ENCODE measurements around the gene KLHL11. TPM values are rescaled to one million over a fixed set of nuclear protein-coding genes. Genes with fewer than 3 reads are reported as not detected.
"Not testable (repeated sequence)": the region's sequence is repeated elsewhere in the genome, so short reads cannot be mapped to it uniquely, and the experiment has no call there.

Gene KLHL11
- total and polyA plus RNA-seq, 9 of the 15 experiments (the other 6 are each of a cell fraction or from before 2014, with no cell fraction given), result 0.20 to 17.0 (median 10.3) TPM

- Histone ChIP-seq H3K4me3 (peak overlapping the region; percentile 77), H3K36me3 (ENCODE audit: control insufficient read depth, insufficient read depth, low read length) (peaks cover 36% of the 10 kb centered on the region; the same call in 2 of the 3 replicates), H3K27me3 (ENCODE audit: control insufficient read depth in 2 of 2, insufficient read depth in 2 of 2, low read length in 2 of 2) (no peaks in the 10 kb centered on the region), H2AFZ (ENCODE audit: low read depth, low read length) (peak overlapping the region; percentile 91), H3K4me1 (replicated peaks in 1 of 2; ENCODE audit: control insufficient read depth in 2 of 2, insufficient read depth in 2 of 2, low read length in 2 of 2) (peaks cover 7 to 15% of the 10 kb centered on the region in 2 experiments; a peak in 4 of 5 replicates), H4K20me1 (replicated peaks; ENCODE audit: control insufficient read depth, insufficient read depth, low read length) (no peaks in the 10 kb centered on the region), H3K9me1 (ENCODE audit: control insufficient read depth, insufficient read depth, low read length) (no peaks in the 10 kb centered on the region), H3K9me3 (replicated peaks; ENCODE audit: control insufficient read depth, insufficient read depth, low read depth, low read length) (no peaks in the 10 kb centered on the region), H3K79me2 (ENCODE audit: control insufficient read depth, insufficient read depth, low read length) (peaks cover 17% of the 10 kb centered on the region), H3K4me2 (ENCODE audit: insufficient read depth, low read length) (peak overlapping the region; percentile 89), H3K9ac (ENCODE audit: insufficient read depth in 1 of 2, low read depth in 2 of 2, low read length in 2 of 2) (peak overlapping the region; percentile 72 to 96), H3K27ac (ENCODE audit: extremely low read depth, low read depth, low read length) (peak overlapping the region; percentile 56; the same call in 2 of the 3 replicates)
- WGBS (ENCODE audit: insufficient coverage, low coverage, missing lambda C conversion rate), result 11% methylated on average over 13 of the region's 13 CpGs
- POLR2A ChIA-PET, result interaction anchor here (0.6 to 2.1 kb wide), 3 partner anchors 12 to 147 kb away, joined by 3 to 4 read pairs (median 3); no protein-coding TSS in a partner anchor
- DNase-seq (ENCODE audit: extremely low read depth in 1 of 4, low spot score in 3 of 4), result peak in 1 of 4 experiments; percentile 54
- ATAC-seq, result peak; percentile 61
- CTCF ChIA-PET (ENCODE audit: low intra/inter-chr PET ratio), result no interaction called here
- in situ Hi-C loops (cut with MboI) (no loop called here), intact Hi-C loops (cut with micrococcal nuclease) (no loop called here)
- FAIRE-seq, result no peak
- no peak for TF ChIP-seq MTF1 (CRISPR knock-in tag; IDR thresholded peaks at IDR 0.05; ENCODE audit: borderline replicate concordance)
- TF ChIP-seq CEBPB (tag; IDR thresholded peaks at IDR 0.05), result peak; percentile 23; the same call in 1 of the 2 replicates
- 0 out of 2 replicates have a peak, but pooled peaks have one; percentile 15 for TF ChIP-seq SMARCE1 (IDR thresholded peaks at IDR 0.05)
- peak; percentile 33; the same call in 1 of the 2 replicates for TF ChIP-seq SPI1 (IDR thresholded peaks at IDR 0.05; ENCODE audit: borderline replicate concordance, low read depth, low read length)
- no peak for TF ChIP-seq DDX20 (tag; IDR thresholded peaks at IDR 0.05; ENCODE audit: low read depth)
- peak; percentile 5 for TF ChIP-seq NFYB (IDR thresholded peaks at IDR 0.05; ENCODE audit: extremely low read depth, insufficient read length)
- TF ChIP-seq HLTF (IDR thresholded peaks at IDR 0.05), result no peak
- TSS peak; percentile 50 for BruUV-seq (replicated peaks)
These were observed 29.9 kb downstream of the KLHL11 start for GRCh38 chr17:41835214-41835799.

GRCh38 chr17:41829961-41830360 lies 35.3 kb downstream of the KLHL11 start:
- CTCF ChIA-PET (ENCODE audit: low intra/inter-chr PET ratio); H4K20me1 ChIP-seq (replicated peaks; ENCODE audit: control insufficient read depth, insufficient read depth, low read length); ATAC-seq; H3K9me1 ChIP-seq (ENCODE audit: control insufficient read depth, insufficient read depth, low read length); H3K27ac ChIP-seq (ENCODE audit: extremely low read depth, low read depth, low read length); intact Hi-C loops (cut with micrococcal nuclease); H3K9ac ChIP-seq (ENCODE audit: insufficient read depth in 1 of 2, low read depth in 2 of 2, low read length in 2 of 2); H3K4me1 ChIP-seq (replicated peaks in 1 of 2; ENCODE audit: control insufficient read depth in 2 of 2, insufficient read depth in 2 of 2, low read length in 2 of 2); DNase-seq (ENCODE audit: extremely low read depth in 1 of 4, low spot score in 3 of 4); H3K4me3 ChIP-seq; in situ Hi-C loops (cut with MboI); H2AFZ ChIP-seq (ENCODE audit: low read depth, low read length); BruUV-seq (replicated peaks); H3K27me3 ChIP-seq (ENCODE audit: control insufficient read depth in 2 of 2, insufficient read depth in 2 of 2, low read length in 2 of 2); H3K9me3 ChIP-seq (replicated peaks; ENCODE audit: control insufficient read depth, insufficient read depth, low read depth, low read length); H3K79me2 ChIP-seq (ENCODE audit: control insufficient read depth, insufficient read depth, low read length); FAIRE-seq; H3K4me2 ChIP-seq (ENCODE audit: insufficient read depth, low read length): not testable (repeated sequence)
- 96% methylated on average over 7 of the region's 10 CpGs for WGBS (ENCODE audit: insufficient coverage, low coverage, missing lambda C conversion rate)
- H3K36me3 ChIP-seq (ENCODE audit: control insufficient read depth, insufficient read depth, low read length), result peaks cover 77% of the 10 kb centered on the region
- POLR2A ChIA-PET, result interaction anchor here (0.6 to 1.6 kb wide), 5 partner anchors 8 to 140 kb away, joined by 3 to 5 read pairs (median 3); no protein-coding TSS in a partner anchor

Measured in K562 (cell line).